ENCODE measurements around the gene RNF214. TPM values are rescaled to one million over a fixed set of nuclear protein-coding genes. Genes with fewer than 3 reads are reported as not detected.

RNF214 gene
- total RNA-seq, 3 donors from 2014 or later: 12.3 to 13.3 (median 12.5) TPM

DNA sequence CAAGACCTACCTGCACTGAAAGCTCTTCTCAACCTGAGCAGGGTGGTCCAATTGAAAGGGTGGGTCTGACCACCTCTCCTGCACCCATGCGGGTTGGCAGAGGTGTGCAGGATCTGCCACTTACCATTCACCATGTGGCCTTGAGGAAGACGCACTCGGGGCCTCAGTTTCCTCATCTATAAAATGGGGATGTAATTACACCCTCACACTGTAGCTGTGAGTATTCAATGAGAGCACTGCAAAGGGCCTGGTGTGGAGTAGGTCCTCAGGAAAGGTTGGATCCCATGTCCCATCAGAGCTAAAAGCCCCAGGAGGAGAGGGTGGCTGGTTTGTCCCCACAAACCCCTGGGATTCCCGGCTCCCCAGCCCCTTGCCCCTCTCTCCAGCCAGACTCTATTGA, 33.9 kb upstream of the RNF214 start:
- no peak for DNase-seq (ENCODE audit: low spot score in 2 of 2)
- Histone ChIP-seq H3K4me1 (peaks cover 0 to 11% of the 10 kb centered on the region in 2 donors), H3K36me3 (no peaks in the 10 kb centered on the region), H3K27ac (peak overlapping the region; percentile 94 to 98), H3K9me3 (no peaks in the 10 kb centered on the region), H3K27me3 (no peaks in the 10 kb centered on the region), H3K4me3 (peak overlapping the region; percentile 46 to 75 (median 57))
- TF ChIP-seq CTCF (IDR thresholded peaks at IDR 0.05): no peak
- no peak for TF ChIP-seq POLR2A (IDR thresholded peaks at IDR 0.05)
- TF ChIP-seq POLR2AphosphoS5 (IDR thresholded peaks at IDR 0.05): no peak
- intact Hi-C loops (cut with DNase I; ENCODE audit: low total_unique reads): loop anchor here (10.0 kb wide), 1 partner anchor 54 kb away; the partner anchor contains the start of gene PAFAH1B2

DNA sequence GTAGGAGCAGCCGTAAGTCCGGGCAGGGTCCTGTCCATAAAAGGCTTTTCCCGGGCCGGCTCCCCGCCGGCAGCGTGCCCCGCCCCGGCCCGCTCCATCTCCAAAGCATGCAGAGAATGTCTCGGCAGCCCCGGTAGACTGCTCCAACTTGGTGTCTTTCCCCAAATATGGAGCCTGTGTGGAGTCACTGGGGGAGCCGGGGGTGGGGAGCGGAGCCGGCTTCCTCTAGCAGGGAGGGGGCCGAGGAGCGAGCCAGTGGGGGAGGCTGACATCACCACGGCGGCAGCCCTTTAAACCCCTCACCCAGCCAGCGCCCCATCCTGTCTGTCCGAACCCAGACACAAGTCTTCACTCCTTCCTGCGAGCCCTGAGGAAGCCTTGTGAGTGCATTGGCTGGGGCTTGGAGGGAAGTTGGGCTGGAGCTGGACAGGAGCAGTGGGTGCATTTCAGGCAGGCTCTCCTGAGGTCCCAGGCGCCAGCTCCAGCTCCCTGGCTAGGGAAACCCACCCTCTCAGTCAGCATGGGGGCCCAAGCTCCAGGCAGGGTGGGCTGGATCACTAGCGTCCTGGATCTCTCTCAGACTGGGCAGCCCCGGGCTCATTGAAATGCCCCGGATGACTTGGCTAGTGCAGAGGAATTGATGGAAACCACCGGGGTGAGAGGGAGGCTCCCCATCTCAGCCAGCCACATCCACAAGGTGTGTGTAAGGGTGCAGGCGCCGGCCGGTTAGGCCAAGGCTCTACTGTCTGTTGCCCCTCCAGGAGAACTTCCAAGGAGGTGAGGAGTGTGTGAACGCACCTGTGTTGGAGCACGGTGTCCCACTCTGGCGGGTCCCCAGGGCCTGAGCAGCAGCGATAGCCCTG, 33.2 kb upstream of the RNF214 start, which contains the start of gene TAGLN:
Gene TAGLN, plus strand, starts transcription at position 318 of the 863 bp plus-strand sequence. CDS start 3,644 bp downstream, outside the sequence.
- Histone ChIP-seq H3K27ac (peak within 1 kb of the TSS; percentile 94 to 98), H3K9me3 (no peaks in the 10 kb centered on the region), H3K4me1 (peaks cover 0 to 11% of the 10 kb centered on the region in 2 donors), H3K36me3 (no peaks in the 10 kb centered on the region), H3K27me3 (no peaks in the 10 kb centered on the region), H3K4me3 (peak within 1 kb of the TSS; percentile 46 to 75 (median 57))
- DNase-seq (ENCODE audit: low spot score in 2 of 2): peak; percentile 77 to 96
- TF ChIP-seq POLR2AphosphoS5 (IDR thresholded peaks at IDR 0.05) (peak; percentile 77 to 91 (median 88)), POLR2A (IDR thresholded peaks at IDR 0.05) (peak; percentile 39), CTCF (IDR thresholded peaks at IDR 0.05) (no peak)
- intact Hi-C loops (cut with DNase I; ENCODE audit: low total_unique reads): loop anchor here (10.0 kb wide), 1 partner anchor 54 kb away; the partner anchor contains the start of gene PAFAH1B2

GRCh38 chr11:117199916-117200812, 32.3 kb upstream of the RNF214 start:
- intact Hi-C loops (cut with DNase I; ENCODE audit: low total_unique reads): loop anchor here (10.0 kb wide), 1 partner anchor 55 kb away; the partner anchor contains the start of gene PAFAH1B2
- Histone ChIP-seq H3K9me3 (no peaks in the 10 kb centered on the region), H3K27me3 (no peaks in the 10 kb centered on the region), H3K36me3 (no peaks in the 10 kb centered on the region), H3K4me1 (peaks cover 0 to 11% of the 10 kb centered on the region in 2 donors), H3K27ac (peak overlapping the region; percentile 94 to 98), H3K4me3 (peak overlapping the region; percentile 46 to 75 (median 57))
- DNase-seq (ENCODE audit: low spot score in 2 of 2): no peak
- TF ChIP-seq CTCF (IDR thresholded peaks at IDR 0.05) (no peak), POLR2AphosphoS5 (IDR thresholded peaks at IDR 0.05) (no peak), POLR2A (IDR thresholded peaks at IDR 0.05) (no peak)

DNA sequence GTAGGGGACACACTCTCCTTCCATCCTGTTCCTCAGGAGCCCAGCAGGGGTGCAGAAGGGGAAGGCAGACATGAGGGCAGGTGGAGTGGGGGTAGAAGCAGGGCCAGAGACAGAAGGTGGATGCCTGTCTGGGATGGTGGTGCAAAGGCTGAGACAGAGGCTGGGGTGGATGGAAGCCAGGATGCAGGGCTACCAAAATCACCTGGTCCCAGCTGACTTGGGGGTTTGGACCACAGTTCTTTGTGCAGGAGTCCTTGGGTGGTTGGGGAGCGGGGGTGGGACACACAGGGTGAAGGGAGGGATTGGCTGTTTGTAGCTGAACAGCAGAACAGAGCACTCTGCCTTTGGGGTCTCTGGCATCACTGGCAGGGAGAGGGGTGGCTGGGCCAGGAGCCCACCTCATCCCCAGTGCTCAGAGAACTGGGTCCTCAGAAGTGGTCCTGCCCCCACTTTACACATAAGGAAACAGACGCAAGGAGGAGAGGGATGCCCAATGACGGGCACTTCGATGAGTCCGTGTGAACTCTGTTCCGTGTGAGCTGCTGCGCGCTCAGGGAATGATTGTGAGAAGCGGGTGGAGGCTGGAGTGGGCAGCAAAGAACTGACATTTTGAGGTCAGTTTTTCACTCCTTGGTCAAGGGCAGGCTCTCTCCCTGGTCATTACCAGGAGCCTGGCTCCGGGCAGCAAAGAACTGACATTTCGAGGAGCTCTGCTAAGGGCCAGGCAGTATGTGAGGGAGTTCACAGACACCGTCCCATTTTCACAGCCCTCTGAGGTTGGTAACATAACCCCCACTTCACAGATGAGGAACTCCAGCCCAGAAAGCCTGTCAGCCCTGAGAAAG, 31.4 kb upstream of the RNF214 start:
- Histone ChIP-seq H3K4me3 (peak overlapping the region; percentile 46 to 75 (median 57)), H3K9me3 (no peaks in the 10 kb centered on the region), H3K36me3 (no peaks in the 10 kb centered on the region), H3K27ac (peak overlapping the region; percentile 94 to 98), H3K27me3 (no peaks in the 10 kb centered on the region), H3K4me1 (peaks cover 0 to 11% of the 10 kb centered on the region in 2 donors)
- TF ChIP-seq POLR2AphosphoS5 (IDR thresholded peaks at IDR 0.05): peak in 1 of 3 donors; percentile 9
- no peak for TF ChIP-seq CTCF (IDR thresholded peaks at IDR 0.05)
- no peak for DNase-seq (ENCODE audit: low spot score in 2 of 2)
- intact Hi-C loops (cut with DNase I; ENCODE audit: low total_unique reads): no loop called here
